Measurements from ENCODE around the gene MAN1C1. TPM values are rescaled to one million over a fixed set of nuclear protein-coding genes. Genes with fewer than 3 reads are reported as not detected.

Gene MAN1C1
- total RNA-seq, 1 experiment from 2014 or later, result 0.11 TPM

DNA sequence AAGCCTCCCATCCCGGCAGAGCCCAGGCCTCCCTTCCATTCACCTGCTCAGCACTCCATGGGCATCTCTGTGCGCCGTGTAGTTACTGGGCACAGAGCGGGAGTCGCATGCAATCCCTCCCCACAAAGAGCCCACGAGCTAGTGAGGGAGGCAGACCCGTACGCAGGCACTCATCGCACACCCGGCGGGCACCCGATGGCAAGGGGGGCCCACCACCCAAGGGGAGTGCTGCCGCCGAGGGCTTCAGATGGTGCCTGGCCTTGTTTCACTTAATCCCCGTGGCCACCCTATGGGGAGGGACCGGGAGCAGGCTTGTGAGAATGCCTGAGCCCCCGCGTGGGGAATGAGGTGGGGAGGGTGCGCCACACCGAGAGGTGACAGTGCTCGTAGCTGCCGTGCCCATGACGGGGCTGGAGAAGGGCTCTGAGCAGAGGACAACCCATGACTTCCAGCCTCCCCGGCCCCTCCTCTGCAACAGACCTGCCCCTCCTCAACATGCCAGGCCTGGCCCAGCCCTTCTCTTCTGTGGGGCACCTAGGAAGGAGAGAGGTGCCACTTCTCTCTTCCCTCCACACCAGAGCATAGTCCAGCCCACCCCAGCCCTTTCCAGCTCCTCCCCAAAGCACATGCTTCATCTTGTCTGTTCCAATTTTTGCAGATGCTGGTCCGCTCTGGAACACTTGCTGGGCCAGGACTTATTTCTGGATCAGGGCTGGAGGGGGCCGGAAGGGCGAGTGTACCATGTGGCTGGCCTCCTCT lies 153.2 kb downstream of the MAN1C1 start:
- no peak overlapping the region for H3K4me2 ChIP-seq (ENCODE audit: low read length)
- H3K9me2 ChIP-seq (replicated peaks; ENCODE audit: low read length), result no peaks in the 10 kb centered on the region
- no peak overlapping the region for H2AFZ ChIP-seq (ENCODE audit: low read length)
- H4K20me1 ChIP-seq (ENCODE audit: low read length), result no peaks in the 10 kb centered on the region
- no TSS peak for BruUV-seq (replicated peaks)
- peaks cover 12% of the 10 kb centered on the region for H3K4me1 ChIP-seq (ENCODE audit: insufficient read depth, low read length)
- H3K27me3 ChIP-seq (ENCODE audit: low read length), result no peaks in the 10 kb centered on the region
- H3K27ac ChIP-seq (ENCODE audit: low read length), result no peak overlapping the region
- no peak overlapping the region for H3K4me3 ChIP-seq (ENCODE audit: low read length)
- H3K9ac ChIP-seq (ENCODE audit: low read length), result no peak overlapping the region
- no peaks in the 10 kb centered on the region for H3K36me3 ChIP-seq (ENCODE audit: low read depth, low read length)
- TF ChIP-seq, protein P1, sequence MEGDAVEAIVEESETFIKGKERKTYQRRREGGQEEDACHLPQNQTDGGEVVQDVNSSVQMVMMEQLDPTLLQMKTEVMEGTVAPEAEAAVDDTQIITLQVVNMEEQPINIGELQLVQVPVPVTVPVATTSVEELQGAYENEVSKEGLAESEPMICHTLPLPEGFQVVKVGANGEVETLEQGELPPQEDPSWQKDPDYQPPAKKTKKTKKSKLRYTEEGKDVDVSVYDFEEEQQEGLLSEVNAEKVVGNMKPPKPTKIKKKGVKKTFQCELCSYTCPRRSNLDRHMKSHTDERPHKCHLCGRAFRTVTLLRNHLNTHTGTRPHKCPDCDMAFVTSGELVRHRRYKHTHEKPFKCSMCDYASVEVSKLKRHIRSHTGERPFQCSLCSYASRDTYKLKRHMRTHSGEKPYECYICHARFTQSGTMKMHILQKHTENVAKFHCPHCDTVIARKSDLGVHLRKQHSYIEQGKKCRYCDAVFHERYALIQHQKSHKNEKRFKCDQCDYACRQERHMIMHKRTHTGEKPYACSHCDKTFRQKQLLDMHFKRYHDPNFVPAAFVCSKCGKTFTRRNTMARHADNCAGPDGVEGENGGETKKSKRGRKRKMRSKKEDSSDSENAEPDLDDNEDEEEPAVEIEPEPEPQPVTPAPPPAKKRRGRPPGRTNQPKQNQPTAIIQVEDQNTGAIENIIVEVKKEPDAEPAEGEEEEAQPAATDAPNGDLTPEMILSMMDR (conservative IDR thresholded peaks at IDR 0.05; ENCODE audit: low read depth, low read length), result no peak
- TF ChIP-seq EZH2phosphoT487 (IDR thresholded peaks at IDR 0.05; ENCODE audit: borderline replicate concordance, low read length) (no peak), EZH2 (IDR thresholded peaks at IDR 0.05; ENCODE audit: low read length, unreplicated experiment) (no peak)
- no peak for DNase-seq
- no peaks in the 10 kb centered on the region for H3K9me3 ChIP-seq (ENCODE audit: low read length)
- intact Hi-C loops (cut with micrococcal nuclease), result no loop called here
- ChIA-PET POLR2A (ENCODE audit: unreplicated experiment) (no interaction called here), CTCF (no interaction called here)
- no peaks in the 10 kb centered on the region for H3F3A ChIP-seq (ENCODE audit: low read length, unreplicated experiment)
- no peak for ATAC-seq
- H3K79me2 ChIP-seq (ENCODE audit: low read length), result no peaks in the 10 kb centered on the region

DNA sequence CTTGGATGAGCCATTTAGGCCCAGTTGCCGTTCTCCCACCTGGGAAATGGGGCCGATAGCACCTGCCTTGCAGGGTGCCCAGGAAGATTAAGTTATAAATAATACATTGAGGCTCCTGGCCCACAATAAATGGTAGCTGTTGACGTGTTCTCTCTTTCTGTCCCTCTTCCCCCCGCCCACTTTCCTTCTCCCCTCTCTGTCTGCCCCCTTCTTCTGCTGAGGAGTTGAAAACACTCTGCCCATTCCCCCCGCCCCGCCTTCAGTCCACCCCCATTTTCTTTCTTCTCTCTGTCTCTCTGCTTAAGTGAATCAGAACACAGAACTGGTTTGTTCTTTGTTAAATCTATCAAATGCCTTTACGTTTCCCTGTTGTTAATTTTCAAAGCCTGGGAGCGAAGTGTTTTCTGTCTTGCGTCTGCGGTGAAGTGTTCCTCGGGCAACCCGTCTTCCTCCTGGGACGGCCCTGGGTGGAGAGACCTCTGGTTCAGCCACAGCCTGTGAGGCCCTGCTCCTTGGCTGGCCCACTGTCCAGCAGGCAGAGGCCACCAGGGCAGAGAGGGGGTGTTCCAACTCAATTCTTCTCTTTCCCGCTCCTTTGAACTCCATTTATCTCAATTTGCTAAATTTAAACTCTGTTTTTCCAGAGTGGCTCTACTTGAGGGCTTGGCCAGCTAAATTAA lies 154.1 kb downstream of the MAN1C1 start:
- Histone ChIP-seq H3K4me3 (ENCODE audit: low read length) (no peak overlapping the region), H3K9me3 (ENCODE audit: low read length) (no peaks in the 10 kb centered on the region), H3K4me1 (ENCODE audit: insufficient read depth, low read length) (peaks cover 12% of the 10 kb centered on the region), H3K9ac (ENCODE audit: low read length) (no peak overlapping the region), H3K36me3 (ENCODE audit: low read depth, low read length) (no peaks in the 10 kb centered on the region), H3F3A (ENCODE audit: low read length, unreplicated experiment) (no peaks in the 10 kb centered on the region), H3K9me2 (replicated peaks; ENCODE audit: low read length) (no peaks in the 10 kb centered on the region), H3K27me3 (ENCODE audit: low read length) (no peaks in the 10 kb centered on the region), H2AFZ (ENCODE audit: low read length) (no peak overlapping the region), H3K4me2 (ENCODE audit: low read length) (no peak overlapping the region), H3K79me2 (ENCODE audit: low read length) (no peaks in the 10 kb centered on the region), H3K27ac (ENCODE audit: low read length) (no peak overlapping the region), H4K20me1 (ENCODE audit: low read length) (no peaks in the 10 kb centered on the region)
- intact Hi-C loops (cut with micrococcal nuclease), result no loop called here
- TF ChIP-seq EZH2 (IDR thresholded peaks at IDR 0.05; ENCODE audit: low read length, unreplicated experiment) (no peak), EZH2phosphoT487 (IDR thresholded peaks at IDR 0.05; ENCODE audit: borderline replicate concordance, low read length) (no peak)
- TF ChIP-seq, protein P1 (conservative IDR thresholded peaks at IDR 0.05; ENCODE audit: low read depth, low read length), result no peak
- BruUV-seq (replicated peaks), result no TSS peak
- ATAC-seq, result no peak
- CTCF ChIA-PET, result no interaction called here
- POLR2A ChIA-PET (ENCODE audit: unreplicated experiment), result no interaction called here
- DNase-seq, result no peak
